Hepatocyte (in vitro differentiated cells): ENCODE measurements around the gene ZNF232. TPM values are rescaled to one million over a fixed set of nuclear protein-coding genes. Genes with fewer than 3 reads are reported as not detected.

ENCODE experiments used
- DNase-seq: peaks from one replicate; pipeline ENCODE4 v3.0.0-alpha.2; 2016; ENCODE audit warnings: low spot score
- H2AFZ ChIP-seq: fragments of 200-600 bp; sonication (generic); 2 replicates; pipeline ENCODE4 v1.6.0; 2016; ENCODE audit warnings: antibody characterized with exemption, mild to moderate bottlenecking
- H3K27ac ChIP-seq: fragments of 200-600 bp; sonication (generic); 2 replicates; pipeline ENCODE4 v1.5.1; 2016; ENCODE audit warnings: mild to moderate bottlenecking
- H3K27me3 ChIP-seq: fragments of 200-600 bp; sonication (generic); 2 replicates; pipeline ENCODE4 v1.6.1; 2016
- H3K36me3 ChIP-seq: fragments of 200-600 bp; sonication (generic); replicated peaks from 2 replicates; pipeline ENCODE4 v1.5.1; 2016; ENCODE audit warnings: low read depth; ENCODE audit not compliant: insufficient read depth
- H3K4me1 ChIP-seq: fragments of 200-600 bp; sonication (generic); 2 replicates; pipeline ENCODE4 v1.5.1; 2016; ENCODE audit warnings: mild to moderate bottlenecking, moderate library complexity; ENCODE audit not compliant: insufficient read depth
- H3K4me2 ChIP-seq: fragments of 200-600 bp; sonication (generic); 2 replicates; pipeline ENCODE4 v1.6.0; 2016
- H3K4me3 ChIP-seq: fragments of 200-600 bp; sonication (generic); 2 replicates; pipeline ENCODE4 v1.5.1; 2016; ENCODE audit warnings: mild to moderate bottlenecking
- H3K79me2 ChIP-seq: fragments of 200-600 bp; sonication (generic); 2 replicates; pipeline ENCODE4 v1.6.0; 2017; ENCODE audit warnings: mild to moderate bottlenecking
- H3K9me2 ChIP-seq: fragments of 200-600 bp; sonication (generic); replicated peaks from 2 replicates; pipeline ENCODE4 v1.6.0; 2017; ENCODE audit warnings: mild to moderate bottlenecking; ENCODE audit not compliant: insufficient read depth
- H3K9me3 ChIP-seq: fragments of 200-600 bp; sonication (generic); 2 replicates; pipeline ENCODE4 v1.5.1; 2016; ENCODE audit warnings: low read depth, mild to moderate bottlenecking
- H4K20me1 ChIP-seq: fragments of 200-600 bp; sonication (generic); 2 replicates; pipeline ENCODE4 v1.6.0; 2016; ENCODE audit warnings: mild to moderate bottlenecking; ENCODE audit not compliant: insufficient read depth, poor library complexity, severe bottlenecking
- CTCF ChIP-seq: fragments of 200-600 bp; sonication (generic); IDR thresholded peaks from 2 replicates; pipeline ENCODE4 v1.5.1; 2016; ENCODE audit warnings: antibody characterized with exemption, mild to moderate bottlenecking; ENCODE audit not compliant: poor library complexity
- EZH2 ChIP-seq: fragments of 200-600 bp; sonication (generic); IDR thresholded peaks from 2 replicates; pipeline ENCODE4 v1.6.1; 2016; ENCODE audit warnings: antibody characterized with exemption, mild to moderate bottlenecking, borderline replicate concordance
- EZH2phosphoT487 ChIP-seq: fragments of 200-600 bp; sonication (generic); IDR thresholded peaks from one replicate; pipeline ENCODE4 v1.6.1; 2018; ENCODE audit warnings: antibody characterized with exemption, mild to moderate bottlenecking, low read depth, moderate library complexity; ENCODE audit not compliant: unreplicated experiment, severe bottlenecking
- WGBS: methylation state at CpG from one replicate; pipeline ENCODE4 v1.1.6; 2016; ENCODE audit warnings: low lambda C conversion rate; ENCODE audit errors: missing lambda C conversion rate; 5-methylcytosine and 5-hydroxymethylcytosine counted together
- polyA plus RNA-seq: library from polyadenylated mRNA; unstranded; fragments of >200 nt; fragmentation: Nextera tagmentation; extraction: Ambion mirVana; gene quantifications from 2 replicates; pipeline ENCODE4 v1.2.1, GENCODE V29; 2016
- total RNA-seq: library from RNA; depleted of rRNA; stranded (reverse); fragments of >200 nt; gene quantifications from 2 replicates; pipeline ENCODE4 v1.2.3, GENCODE V29; 2014

The ZNF232 gene
- total and polyA plus RNA-seq, 2 experiments from 2014 or later: 10.1 to 12.0 TPM

GRCh38 chr17:5120036-5120435, 8.4 kb upstream of the ZNF232 start:
- Histone ChIP-seq H3K27ac (no peak overlapping the region), H3K4me2 (no peak overlapping the region), H3K9me3 (no peaks in the 10 kb centered on the region), H3K36me3 (no peaks in the 10 kb centered on the region), H4K20me1 (no peaks in the 10 kb centered on the region), H3K4me3 (no peak overlapping the region), H3K27me3 (no peaks in the 10 kb centered on the region), H3K79me2 (no peaks in the 10 kb centered on the region), H3K9me2 (no peaks in the 10 kb centered on the region), H2AFZ (no peak overlapping the region), H3K4me1 (peaks cover 7% of the 10 kb centered on the region)
- WGBS: 76% methylated on average over 6 of the region's 7 CpGs
- TF ChIP-seq EZH2phosphoT487: no peak
- no peak for TF ChIP-seq CTCF
- TF ChIP-seq EZH2: no peak
- DNase-seq: no peak

GRCh38 chr17:5118219-5118618, 6.5 kb upstream of the ZNF232 start:
- Histone ChIP-seq H3K27me3 (no peaks in the 10 kb centered on the region), H3K36me3 (no peaks in the 10 kb centered on the region)

GRCh38 chr17:5115673-5116651, 4.3 kb upstream of the ZNF232 start, which contains the start of gene USP6:
USP6 (plus strand) TSS chr17:5116032; CDS start chr17:5130368, 14,336 bp downstream.
- no peak within 1 kb of the TSS for H2AFZ ChIP-seq
- H3K9me3 ChIP-seq: no peaks in the 10 kb centered on the region
- no peak for DNase-seq
- peaks cover 5% of the 10 kb centered on the region for H3K79me2 ChIP-seq
- H3K4me2 ChIP-seq: no peak within 1 kb of the TSS
- H3K27me3 ChIP-seq: no peaks in the 10 kb centered on the region
- WGBS: 95% methylated on average over 51 of the region's 87 CpGs
- H3K27ac ChIP-seq: no peak within 1 kb of the TSS
- peaks cover 1% of the 10 kb centered on the region for H3K4me1 ChIP-seq
- H3K9me2 ChIP-seq: no peaks in the 10 kb centered on the region
- no peak within 1 kb of the TSS for H3K4me3 ChIP-seq
- H4K20me1 ChIP-seq: no peaks in the 10 kb centered on the region
- TF ChIP-seq EZH2phosphoT487 (no peak), CTCF (no peak), EZH2 (no peak)
- H3K36me3 ChIP-seq: no peaks in the 10 kb centered on the region

More at GRCh38 chr17:5118219-5118618, 6.5 kb upstream of the ZNF232 start:
- no peaks in the 10 kb centered on the region for H3K9me3 ChIP-seq
- TF ChIP-seq EZH2 (no peak), EZH2phosphoT487 (no peak), CTCF (no peak)
- H3K4me3 ChIP-seq: no peak overlapping the region
- H3K4me2 ChIP-seq: no peak overlapping the region
- H4K20me1 ChIP-seq: no peaks in the 10 kb centered on the region
- no peak overlapping the region for H2AFZ ChIP-seq
- H3K4me1 ChIP-seq: peaks cover 7% of the 10 kb centered on the region
- no peak for DNase-seq
- H3K9me2 ChIP-seq: no peaks in the 10 kb centered on the region
- 78% methylated on average over 6 of the region's 6 CpGs for WGBS
- H3K27ac ChIP-seq: no peak overlapping the region
- no peaks in the 10 kb centered on the region for H3K79me2 ChIP-seq
